GM19468 (cell line): Measurements from ENCODE around the gene KREMEN2.
"Not testable (repeated sequence)": the region's sequence is repeated elsewhere in the genome, so short reads cannot be mapped to it uniquely, and the experiment has no call there.

Experiments
- ATAC-seq: cut with Tn5 transposase; IDR thresholded peaks from one replicate; pipeline ENCODE4 v1.9.1; 2021; ENCODE audit warnings: mild to moderate bottlenecking, moderate library complexity, moderate number of reproducible peaks; ENCODE audit not compliant: unreplicated experiment; ENCODE audit errors: extremely low read depth

Gene KREMEN2

GRCh38 chr16:2963723-2964474 is at the start of gene KREMEN2:
TSS of gene KREMEN2 (plus strand) at chr16:2964275. CDS start at chr16:2964521, 246 bp downstream.
- ATAC-seq, result no peak

- ATAC-seq, result no peak
These were observed 48.7 kb upstream of the KREMEN2 start for GRCh38 chr16:2915196-2915929.

- no peak for ATAC-seq
These were observed 44.4 kb upstream of the KREMEN2 start for GRCh38 chr16:2919511-2920255.

- no peak for ATAC-seq
These were observed 40.6 kb upstream of the KREMEN2 start for GRCh38 chr16:2923481-2923880.

GRCh38 chr16:2924901-2925755 is 38.9 kb upstream of the KREMEN2 start:
- ATAC-seq, result no peak

- ATAC-seq, result no peak
These were observed 38.0 kb upstream of the KREMEN2 start for GRCh38 chr16:2925951-2926649.

GRCh38 chr16:2926650-2926999 is 37.5 kb upstream of the KREMEN2 start:
- ATAC-seq, result no peak

GRCh38 chr16:2927010-2927646 is 36.9 kb upstream of the KREMEN2 start:
- ATAC-seq, result no peak

GRCh38 chr16:2928151-2928550 is 35.9 kb upstream of the KREMEN2 start:
- not testable (repeated sequence) for ATAC-seq

GRCh38 chr16:2928796-2929195 is 35.3 kb upstream of the KREMEN2 start:
- no peak for ATAC-seq

- ATAC-seq, result no peak
These were observed 34.4 kb upstream of the KREMEN2 start for GRCh38 chr16:2929693-2930092.

GRCh38 chr16:2930236-2930635 is 33.8 kb upstream of the KREMEN2 start:
- no peak for ATAC-seq

GRCh38 chr16:2931231-2931914 is 32.7 kb upstream of the KREMEN2 start:
- not testable (repeated sequence) for ATAC-seq

GRCh38 chr16:2933136-2933535 is 30.9 kb upstream of the KREMEN2 start:
- ATAC-seq, result no peak

- ATAC-seq, result no peak
These were observed 30.4 kb upstream of the KREMEN2 start for GRCh38 chr16:2933701-2934100.

- ATAC-seq, result no peak
These were observed 29.6 kb upstream of the KREMEN2 start for GRCh38 chr16:2934450-2934849.

GRCh38 chr16:2936436-2937011 is 27.6 kb upstream of the KREMEN2 start:
- ATAC-seq, result no peak

GRCh38 chr16:2937170-2937569 is 26.9 kb upstream of the KREMEN2 start:
- ATAC-seq, result no peak
